ENCODE results near the gene PPEF1. TPM values are rescaled to one million over a fixed set of nuclear protein-coding genes. Genes with fewer than 3 reads are reported as not detected.
"Not testable (repeated sequence)": the region's sequence is repeated elsewhere in the genome, so short reads cannot be mapped to it uniquely, and the experiment has no call there.

Gene PPEF1
- total RNA-seq, 1 donor from 2014 or later, result 1.3 TPM

DNA sequence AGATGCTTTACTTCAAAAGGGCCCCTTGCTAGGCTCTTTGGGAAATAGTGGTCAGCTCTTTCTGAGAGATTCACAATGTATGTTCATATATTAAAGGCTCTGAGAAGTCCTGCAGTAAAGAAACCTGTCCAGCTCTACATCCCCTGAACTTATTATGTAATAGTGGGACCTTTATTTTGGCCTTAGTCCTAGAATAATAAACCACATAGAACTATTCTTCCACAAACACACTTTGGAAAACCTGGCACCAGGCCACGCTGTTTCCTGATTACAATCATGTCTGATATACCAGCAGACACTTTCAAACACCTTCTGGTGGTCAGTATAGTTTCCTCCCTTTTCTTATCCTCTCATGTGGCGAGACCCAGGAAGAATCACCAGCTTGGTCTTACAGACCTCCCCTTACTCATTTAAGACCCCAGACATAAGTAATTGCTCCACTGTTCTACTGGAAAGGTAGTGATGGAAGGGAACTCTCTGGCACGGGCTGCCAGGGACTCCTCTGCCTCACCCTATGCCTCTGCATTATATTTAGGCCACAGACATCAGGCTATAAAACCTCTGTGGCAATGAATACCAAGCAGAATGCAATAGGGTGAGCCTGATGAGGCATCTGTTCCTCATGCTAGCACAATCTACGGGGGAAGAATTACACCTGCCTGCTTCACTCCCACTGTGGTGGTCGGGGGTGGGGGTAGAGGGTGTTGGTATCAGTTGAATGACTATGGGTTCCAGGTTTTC lies 5.7 kb upstream of the PPEF1 start:
- no peak for DNase-seq

DNA sequence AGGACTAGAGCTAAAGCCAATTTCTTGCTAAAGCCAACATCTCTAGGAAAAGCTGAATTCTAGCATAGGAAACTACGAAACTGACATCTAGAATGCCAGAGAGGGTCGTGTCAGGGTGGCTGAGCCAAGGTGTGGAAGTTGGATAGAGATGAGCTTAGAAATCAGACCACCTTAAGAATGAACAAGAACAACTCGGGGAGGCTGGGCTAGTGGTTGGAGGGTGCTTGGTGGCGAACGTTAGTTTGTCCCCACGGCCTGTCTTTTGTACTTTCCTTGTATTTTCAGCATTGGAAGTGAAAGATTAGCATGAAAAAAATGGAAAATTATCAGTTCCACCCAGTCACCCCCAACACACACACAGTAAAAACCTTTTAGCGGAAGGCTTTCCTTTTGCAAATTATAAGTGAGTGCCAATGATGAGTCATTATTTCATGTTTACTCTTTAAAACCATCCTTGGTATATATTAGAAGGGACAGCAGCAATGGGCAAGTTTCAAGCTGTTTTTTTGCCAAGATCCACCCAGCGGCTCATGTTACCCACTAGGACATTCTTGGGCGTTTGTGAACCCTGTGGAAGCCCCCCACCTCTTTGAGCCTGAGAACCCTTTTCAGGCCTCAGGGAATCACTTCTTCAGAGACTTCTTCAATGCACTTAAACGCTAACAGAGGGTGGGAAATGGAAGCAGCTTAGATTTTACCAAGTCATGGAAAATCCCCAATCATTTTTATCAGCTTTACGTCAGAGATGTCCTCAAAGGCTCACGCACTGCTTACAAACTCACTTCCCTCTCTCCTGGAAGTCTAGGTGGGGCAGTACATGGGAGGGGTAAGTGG lies 4.9 kb upstream of the PPEF1 start:
- DNase-seq, result no peak

DNA sequence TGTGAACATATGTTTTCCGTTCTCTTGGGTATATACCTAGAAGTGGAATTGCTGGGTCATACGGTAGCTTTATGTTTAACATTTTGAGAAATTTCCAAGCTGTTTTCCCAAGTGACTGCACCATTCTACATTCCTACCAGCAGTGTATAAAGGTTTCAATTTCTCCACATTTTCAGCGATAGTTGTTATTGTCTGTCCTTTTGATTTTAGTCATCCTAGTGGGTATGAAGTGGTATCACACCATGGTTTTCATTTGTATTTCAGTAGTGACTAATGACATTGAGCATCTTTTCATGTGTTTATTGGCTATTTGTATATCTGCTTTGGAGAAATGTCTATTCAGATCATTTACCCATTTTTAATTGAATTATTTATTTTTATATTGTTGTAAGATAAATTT lies 2.4 kb downstream of the PPEF1 start:
- no peak for DNase-seq

DNA sequence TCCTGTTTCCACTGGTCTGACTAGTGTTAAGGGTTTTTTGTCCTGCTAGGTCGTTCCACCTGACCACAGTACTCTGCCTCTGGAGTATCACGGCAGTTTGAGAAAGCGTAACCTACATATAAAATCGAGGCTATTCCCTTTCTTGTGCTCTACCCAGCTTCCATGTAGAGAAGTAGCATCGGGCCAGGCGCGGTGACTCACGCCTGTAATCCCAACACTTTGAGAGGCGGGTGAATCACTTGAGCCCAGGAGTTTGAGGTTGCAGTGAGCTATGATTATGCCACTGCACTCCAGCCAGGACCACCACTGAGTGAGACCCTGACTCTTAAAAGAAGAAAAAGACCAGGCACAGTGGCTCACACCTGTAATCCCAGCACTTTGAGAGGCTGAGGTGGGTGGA lies 7.5 kb downstream of the PPEF1 start:
- no peak for DNase-seq

DNA sequence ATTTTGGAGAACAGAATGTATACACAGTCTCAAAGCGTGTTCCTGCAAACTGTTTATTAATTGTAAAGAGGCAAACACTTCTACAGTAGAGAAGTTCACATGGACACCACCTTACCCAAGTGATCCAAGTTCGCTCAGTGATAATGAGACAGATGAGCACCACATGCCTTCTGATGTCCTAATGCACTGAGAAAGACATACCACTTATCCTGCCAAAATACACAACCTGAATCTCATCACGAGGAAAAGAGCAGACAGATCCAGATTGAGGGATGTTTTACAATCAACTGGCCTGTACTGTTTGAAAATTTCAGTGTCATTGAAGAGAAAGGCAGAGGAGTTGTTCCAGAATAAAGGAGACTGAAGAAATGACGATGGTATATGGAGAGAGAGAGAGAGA lies 12.4 kb downstream of the PPEF1 start:
- DNase-seq, result no peak

DNA sequence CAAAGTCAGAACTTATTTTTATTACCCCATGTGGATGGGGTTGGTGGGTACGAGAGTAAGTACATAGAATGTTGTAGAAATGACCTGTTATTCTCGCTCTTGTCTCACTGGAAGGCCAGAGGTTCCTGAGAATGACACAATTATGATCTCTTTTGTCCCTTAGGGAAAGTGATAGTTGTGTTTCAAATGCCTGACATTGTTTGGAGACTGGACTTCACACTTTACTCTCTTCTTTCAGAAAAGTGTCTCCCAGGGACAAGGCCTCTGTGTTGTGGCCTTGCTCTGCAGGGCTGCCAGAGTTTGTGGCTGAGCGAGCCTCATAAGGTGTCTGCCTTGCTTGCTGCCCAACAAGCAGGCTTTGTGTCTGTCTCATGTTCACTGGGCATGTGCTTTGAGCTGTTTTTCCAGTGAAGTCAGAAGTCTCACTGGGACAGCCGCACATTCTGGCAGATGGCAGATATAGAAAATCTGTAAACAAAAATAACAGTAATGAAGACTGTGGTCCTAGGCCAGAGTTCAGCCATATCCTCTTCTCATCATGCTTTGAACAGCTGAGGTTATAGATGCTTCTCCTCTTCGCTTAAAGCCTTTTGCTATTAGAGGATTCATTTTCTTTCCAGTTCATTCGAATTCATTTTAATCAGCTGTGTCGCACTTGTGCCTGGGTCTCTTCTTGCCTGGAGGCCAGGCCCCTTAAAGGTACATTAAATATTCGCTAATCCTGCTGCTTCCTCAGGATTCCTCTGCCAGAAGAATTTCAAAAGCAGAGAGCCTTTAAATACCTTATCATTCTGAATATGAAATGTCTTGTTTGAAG lies 14.4 kb downstream of the PPEF1 start:
- no peak for DNase-seq

DNA sequence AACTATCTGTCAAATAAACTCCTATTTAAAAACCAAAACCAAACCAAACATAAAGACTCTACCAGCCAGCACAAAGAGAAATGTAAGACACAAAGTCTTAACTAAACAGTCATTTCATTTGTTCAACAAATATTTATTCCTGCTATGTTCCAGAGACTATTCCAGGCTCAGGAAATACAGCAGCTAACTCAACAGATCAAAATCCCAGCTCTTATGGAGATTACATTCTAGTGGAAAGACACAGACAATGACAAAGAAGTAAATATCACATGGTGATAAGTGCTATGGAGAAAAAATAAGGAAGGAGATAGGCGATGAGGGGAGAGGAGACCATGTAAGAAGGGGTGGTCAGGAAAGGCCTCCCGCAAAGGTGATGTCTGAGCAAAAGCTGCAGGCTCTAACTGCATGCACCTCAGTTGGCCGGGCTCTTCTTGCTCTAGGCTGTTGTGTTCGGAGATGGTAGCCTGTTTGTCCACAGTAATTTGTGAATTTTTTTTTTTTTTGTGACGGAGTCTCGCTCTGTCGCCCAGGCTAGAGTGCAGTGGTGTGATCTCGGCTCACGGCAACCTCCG lies 15.1 kb downstream of the PPEF1 start:
- no peak for DNase-seq

DNA sequence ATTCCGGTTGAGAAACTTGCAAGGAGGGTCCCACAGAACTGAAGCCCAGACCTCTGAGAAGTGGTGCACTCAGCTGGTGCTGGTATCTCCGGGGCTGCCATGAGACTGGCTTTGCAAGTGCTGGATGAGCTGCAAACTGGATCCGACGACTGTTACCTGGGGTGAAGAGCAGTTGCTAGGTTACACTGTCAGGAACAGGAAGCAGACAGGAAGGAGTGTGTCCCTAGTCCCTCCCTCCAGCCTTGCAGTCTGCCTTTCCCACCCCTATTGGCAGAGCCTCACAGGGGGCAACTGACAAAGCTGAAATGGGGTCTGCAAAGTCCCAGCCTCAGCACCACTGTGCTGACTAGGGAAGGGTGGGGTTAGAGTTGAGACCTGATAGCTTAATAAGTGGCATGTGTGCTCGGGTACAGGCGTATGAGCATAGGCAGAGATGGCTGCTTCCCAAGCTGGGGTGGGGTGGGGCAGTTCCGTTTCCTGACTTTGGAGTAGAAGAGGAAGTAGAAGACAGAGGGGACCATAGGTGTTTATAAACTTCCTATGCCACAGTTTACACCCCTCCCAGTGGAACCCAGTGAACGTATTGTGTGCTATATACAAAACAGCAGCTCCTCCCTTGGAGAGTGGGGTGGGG lies 18.0 kb downstream of the PPEF1 start:
- DNase-seq, result no peak

DNA sequence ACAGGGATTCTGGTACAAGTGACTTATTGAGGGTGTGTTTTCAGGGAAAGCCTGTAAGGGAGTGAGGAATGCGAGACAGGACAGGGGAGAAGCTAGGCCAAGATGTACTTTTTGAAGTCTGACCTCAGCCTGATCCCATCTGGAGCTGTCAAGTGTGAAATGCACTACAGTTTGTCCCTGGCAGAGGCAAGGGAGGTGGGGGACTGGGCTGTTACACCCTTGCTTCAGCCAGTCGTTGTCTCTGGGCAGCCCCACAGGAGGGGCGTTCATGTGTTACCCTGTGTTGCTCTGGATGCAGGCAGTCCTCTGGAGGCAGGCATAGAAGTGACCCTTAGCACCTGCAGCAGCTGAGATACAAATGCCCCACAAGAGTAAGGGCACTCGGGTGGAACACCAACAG lies 25.8 kb downstream of the PPEF1 start:
- DNase-seq, result no peak

DNA sequence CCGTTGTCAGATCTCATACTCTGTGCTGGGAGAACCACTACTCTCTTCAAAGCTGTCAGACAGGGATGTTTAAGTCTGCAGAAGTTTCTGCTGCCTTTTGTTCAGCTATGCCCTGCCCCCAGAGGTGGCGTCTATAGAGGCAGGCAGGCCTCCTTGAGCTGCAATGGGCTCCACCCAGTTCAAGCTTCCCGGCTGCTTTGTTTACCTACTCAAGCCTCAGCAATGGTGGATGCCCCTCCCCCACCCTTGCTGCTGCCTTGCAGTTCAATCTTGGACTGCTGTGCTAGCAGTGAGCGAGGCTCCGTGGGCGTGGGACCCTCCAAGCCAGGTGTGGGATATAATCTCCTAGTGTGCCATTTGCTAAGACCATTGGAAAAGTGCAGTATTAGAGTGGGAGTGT lies 32.2 kb downstream of the PPEF1 start:
- DNase-seq, result not testable (repeated sequence)

DNA sequence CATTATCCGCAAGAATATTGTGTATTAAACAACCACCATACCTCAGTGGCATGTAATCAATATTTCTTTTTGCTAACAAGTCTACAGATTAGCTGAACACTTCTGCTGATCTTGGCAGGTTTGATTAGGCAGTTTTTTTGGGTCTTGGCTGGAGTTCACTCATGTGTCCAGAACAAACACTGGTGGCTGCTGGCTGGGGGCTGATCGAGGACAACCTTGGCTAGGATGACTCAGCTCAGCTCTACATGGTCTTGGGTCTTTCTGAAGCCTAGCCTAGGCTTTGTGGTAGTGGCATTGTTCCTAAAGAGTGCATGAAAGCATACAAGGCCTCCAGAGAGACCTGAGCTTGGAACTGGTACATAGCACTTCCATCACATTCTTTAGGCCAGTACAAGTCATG lies 41.1 kb downstream of the PPEF1 start:
- DNase-seq, result no peak

DNA sequence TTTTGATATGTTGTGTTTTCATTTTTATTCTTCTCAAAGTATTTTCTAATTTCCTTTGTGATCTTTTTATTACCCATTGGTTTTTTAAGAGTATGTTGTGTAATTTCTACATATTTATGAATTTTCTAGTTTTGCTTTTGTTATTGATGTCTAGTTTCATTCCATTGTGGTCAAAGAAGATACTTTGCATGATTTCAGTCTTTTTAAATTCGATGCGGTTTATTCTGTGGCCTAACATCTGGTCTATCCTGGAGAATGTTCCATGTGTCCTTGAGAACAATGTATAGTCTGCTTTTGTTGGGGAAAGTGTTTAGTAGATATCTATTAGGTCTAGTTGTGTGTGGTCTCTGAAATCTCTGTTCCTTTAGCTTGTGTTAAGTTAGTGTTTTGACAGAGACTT lies 46.2 kb downstream of the PPEF1 start:
- no peak for DNase-seq

DNA sequence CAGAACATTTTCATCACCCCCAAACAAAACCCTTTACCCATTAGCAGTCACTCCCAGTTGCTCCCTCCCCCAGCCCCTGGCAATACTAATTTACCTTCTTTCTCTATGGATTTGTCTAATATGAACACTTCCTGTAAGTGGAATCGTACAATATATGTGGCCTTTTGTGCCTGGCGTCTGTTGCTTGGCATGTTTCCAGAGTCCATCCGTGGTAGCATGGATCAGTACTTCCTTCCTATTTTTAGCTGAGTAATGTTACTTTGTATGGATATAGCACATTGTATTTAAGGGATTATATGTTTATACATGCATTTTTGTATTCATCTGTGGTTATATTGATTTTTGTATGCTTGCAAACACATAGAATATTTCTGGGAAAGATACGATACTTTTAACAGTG lies 48.2 kb downstream of the PPEF1 start:
- no peak for DNase-seq

DNA sequence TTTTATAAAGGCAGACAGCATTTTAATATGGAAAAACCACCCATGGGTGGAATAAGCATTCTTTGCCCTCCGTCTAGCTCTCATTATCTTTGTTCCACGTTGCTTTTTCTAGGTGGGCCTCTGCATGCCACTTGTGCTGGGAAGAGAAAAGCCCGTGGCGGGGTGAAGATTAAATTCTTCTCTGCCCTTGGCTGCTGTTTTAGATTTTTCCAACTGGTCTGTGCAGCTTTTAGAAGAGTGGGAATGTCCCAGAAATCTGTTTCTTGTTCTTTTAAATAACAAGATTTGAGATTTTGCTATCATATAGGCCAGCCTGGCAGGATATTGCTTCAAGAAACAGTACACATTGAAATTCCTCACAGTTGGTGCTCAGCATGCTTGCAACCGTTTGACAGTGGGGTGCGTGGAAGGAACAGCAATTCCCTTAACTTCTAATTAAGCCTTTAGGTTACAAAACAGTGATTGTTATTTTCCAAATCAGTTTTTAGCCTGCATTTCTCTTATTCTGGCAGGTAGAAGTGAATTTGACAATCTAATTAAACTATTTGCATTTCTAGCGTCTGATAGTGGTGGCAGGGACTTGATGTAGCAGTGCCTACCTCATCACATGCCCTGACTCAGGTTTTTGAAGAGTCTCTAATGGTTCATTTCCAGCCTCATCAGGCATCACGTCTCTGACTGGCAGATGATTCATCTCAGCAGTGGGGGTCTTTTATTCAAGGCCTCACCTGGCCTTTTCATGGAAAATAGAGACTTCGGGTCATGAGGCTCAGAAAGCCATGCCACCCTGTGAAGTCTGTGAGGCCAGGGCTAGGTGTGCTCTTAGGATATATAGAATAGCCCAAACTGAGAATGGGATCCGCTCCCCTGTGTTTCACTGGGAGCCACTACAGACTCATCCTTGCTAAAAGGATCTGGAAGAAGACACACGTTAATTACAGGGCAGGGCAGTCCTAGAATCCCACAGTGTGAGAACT lies 50.8 kb downstream of the PPEF1 start:
- DNase-seq, result no peak

DNA sequence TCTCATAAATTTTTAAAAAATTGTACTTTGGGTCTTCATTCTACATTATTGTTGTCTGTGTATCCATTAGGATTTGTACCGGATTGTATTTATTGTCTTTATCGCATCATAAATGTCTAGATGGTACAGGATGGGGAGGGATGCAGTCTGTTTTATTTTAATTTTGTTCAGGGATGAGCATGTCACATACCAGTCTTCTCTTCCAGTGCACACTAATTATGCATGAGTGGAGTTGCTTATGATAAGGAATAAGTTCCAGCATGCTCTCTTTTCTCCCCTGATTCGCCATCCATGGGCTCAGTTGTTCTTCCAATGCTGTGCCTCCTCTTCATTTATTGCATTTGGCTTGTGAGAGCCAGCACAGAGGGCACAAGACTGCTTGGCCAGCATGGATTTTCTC lies 54.3 kb downstream of the PPEF1 start:
- DNase-seq, result no peak

DNA sequence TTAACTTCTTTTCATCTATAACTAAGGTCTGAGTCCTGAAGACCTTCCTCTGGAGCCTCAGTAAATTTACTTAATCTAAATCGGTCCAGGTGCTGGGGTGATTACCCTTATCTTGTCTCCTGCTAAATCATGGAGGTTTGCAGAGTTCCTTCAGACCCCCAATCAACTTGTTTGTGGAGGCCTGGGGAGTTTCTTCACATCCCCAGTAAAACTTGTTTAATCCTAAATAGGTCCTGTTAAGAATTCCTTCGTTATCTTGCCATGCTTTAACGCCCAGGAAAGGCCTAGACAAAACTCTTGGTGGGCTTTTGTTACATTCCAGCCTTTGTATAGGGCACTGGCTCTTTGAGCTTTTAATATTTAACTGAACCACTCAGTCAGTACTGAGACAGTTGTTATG lies 55.7 kb downstream of the PPEF1 start:
- DNase-seq, result not testable (repeated sequence)

DNA sequence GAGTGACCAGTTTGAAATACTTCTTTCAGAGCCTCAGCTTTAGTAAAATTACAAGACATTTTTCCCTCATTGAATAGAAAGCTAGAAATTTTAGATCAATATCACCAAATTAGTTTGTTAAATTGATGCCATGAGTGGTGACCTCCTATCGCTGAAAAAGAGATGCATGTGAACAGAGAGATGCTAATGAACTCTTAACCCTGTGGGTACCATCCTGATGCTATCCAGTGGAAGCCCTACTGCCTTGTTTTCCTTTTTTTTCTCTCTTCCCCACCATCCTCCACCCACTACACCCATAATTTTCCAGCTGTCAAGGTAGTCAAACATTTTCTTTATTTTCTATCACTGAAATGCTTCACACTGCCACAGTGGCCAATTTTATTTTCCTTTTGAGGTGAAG lies 61.9 kb downstream of the PPEF1 start:
- DNase-seq, result no peak

DNA sequence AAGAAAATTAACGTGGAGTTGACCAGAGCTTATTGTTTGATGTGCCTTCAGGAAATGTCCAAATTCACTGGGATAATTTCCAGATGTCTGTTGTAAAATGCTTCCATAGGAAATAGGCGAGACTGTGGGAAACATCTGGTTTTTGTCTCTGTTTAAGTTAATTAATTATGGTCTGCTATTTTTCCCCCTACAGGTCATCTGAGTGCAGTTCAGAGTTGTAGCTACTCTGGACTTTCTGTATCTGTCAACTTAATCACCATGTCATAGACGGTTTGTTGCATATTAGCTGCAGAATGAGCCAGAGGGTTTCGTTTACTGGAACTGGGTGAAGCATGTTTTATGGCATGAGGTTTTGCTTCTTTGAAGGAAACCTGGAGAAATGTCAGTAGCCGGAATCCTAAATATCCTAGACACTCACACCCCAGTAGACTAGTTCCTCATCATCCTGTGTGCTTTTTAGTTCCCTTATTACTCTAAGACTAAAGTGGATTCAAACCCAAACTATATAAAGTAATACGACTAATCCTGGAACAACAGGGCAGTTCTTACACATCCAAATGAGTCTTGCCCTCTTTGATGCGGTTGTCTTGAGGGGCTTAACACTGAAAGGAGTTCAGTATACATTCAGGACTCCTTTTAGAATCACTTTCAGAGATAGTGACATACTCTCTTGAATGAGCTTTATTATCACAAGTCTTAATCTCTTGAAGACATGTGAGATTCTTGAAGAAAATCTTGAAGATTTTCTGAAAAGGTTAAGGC lies 62.5 kb downstream of the PPEF1 start:
- no peak for DNase-seq

DNA sequence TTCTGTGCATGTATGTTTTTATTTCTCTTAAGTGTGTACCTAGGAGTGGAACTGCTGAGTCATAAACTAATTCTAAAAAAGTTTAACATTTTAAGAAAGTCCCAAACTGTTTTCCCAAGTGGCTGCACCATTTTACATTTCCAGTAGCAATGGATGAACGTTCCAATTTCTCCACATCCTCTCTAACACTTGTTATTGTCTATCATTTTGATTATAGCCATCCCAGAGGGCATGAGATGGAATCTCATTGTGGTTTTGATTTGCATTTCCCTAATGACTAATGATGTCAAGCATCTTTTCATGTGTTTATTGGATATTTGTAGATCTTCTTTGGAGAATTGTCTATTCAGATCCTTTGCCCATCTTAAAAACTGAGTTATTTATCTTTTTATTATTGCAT lies 82.5 kb downstream of the PPEF1 start:
- DNase-seq, result no peak

DNA sequence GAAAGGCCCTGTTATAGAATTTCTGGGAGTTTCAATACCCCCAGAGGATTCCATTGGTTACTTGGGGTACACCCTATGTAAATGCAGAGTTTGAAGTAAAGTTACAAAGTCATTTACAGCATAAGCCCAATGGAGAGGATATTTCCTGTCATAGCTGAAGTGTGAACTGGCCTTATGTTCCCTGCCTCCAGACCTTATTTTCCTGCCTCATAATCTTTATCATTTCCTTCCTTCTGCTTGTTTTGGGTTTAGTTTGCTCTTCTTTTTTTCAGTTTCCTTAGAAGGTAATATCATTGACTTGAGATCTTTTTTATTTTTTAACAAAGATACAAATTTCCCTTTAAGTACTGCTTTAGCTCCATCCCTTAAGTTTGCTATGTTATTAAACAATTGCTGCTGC lies 85.4 kb downstream of the PPEF1 start:
- DNase-seq, result no peak
